DMS79 (cell line): ENCODE data around the gene QPRT.
"Not testable (repeated sequence)": the region's sequence is repeated elsewhere in the genome, so short reads cannot be mapped to it uniquely, and the experiment has no call there.

ENCODE experiments used
- DNase-seq: peaks from one replicate; lab custom pipeline; 2025; lab: John Stamatoyannopoulos, UW

Gene QPRT

GRCh38 chr16:29678691-29679267, at the start of gene QPRT:
QPRT (plus strand) TSS chr16:29679180; CDS start chr16:29679198, 18 bp downstream.
- no peak for DNase-seq

- DNase-seq, result not testable (repeated sequence)
These were observed 49.7 kb upstream of the QPRT start for GRCh38 chr16:29629318-29629717.

- DNase-seq, result not testable (repeated sequence)
These were observed 47.3 kb upstream of the QPRT start for GRCh38 chr16:29631658-29632057.

- DNase-seq, result not testable (repeated sequence)
These were observed 43.1 kb upstream of the QPRT start for GRCh38 chr16:29635902-29636301.

- not testable (repeated sequence) for DNase-seq
These were observed 42.6 kb upstream of the QPRT start for GRCh38 chr16:29636368-29636767.

GRCh38 chr16:29638751-29639150, 40.2 kb upstream of the QPRT start:
- DNase-seq, result not testable (repeated sequence)

GRCh38 chr16:29641561-29641960, 37.4 kb upstream of the QPRT start:
- DNase-seq, result no peak

GRCh38 chr16:29643596-29643995, 35.4 kb upstream of the QPRT start:
- no peak for DNase-seq

- DNase-seq, result no peak
These were observed 34.6 kb upstream of the QPRT start for GRCh38 chr16:29644338-29644857.

GRCh38 chr16:29644973-29645693, 33.8 kb upstream of the QPRT start:
- no peak for DNase-seq

- no peak for DNase-seq
These were observed 33.2 kb upstream of the QPRT start for GRCh38 chr16:29645694-29646187.

GRCh38 chr16:29646947-29647346, 32.0 kb upstream of the QPRT start:
- DNase-seq, result no peak

GRCh38 chr16:29649588-29650494, 29.1 kb upstream of the QPRT start:
- peak; percentile 6 for DNase-seq

GRCh38 chr16:29650771-29651170, 28.2 kb upstream of the QPRT start:
- no peak for DNase-seq

- DNase-seq, result no peak
These were observed 27.1 kb upstream of the QPRT start for GRCh38 chr16:29651774-29652349.

GRCh38 chr16:29653471-29653870, 25.5 kb upstream of the QPRT start:
- no peak for DNase-seq

- not testable (repeated sequence) for DNase-seq
These were observed 25.1 kb upstream of the QPRT start for GRCh38 chr16:29653890-29654289.

GRCh38 chr16:29656688-29657523, 22.1 kb upstream of the QPRT start:
- no peak for DNase-seq

GRCh38 chr16:29658705-29659104, 20.3 kb upstream of the QPRT start:
- no peak for DNase-seq

GRCh38 chr16:29662000-29662728, 16.8 kb upstream of the QPRT start:
- DNase-seq, result no peak

- no peak for DNase-seq
These were observed 16.3 kb upstream of the QPRT start for GRCh38 chr16:29662729-29663015.
